Type B pancreatic cell (in vitro differentiated cells): Measurements from ENCODE around the gene ZBTB22. TPM values are rescaled to one million over a fixed set of nuclear protein-coding genes. Genes with fewer than 3 reads are reported as not detected.
A peak's percentile ranks its signal among the peaks of the same experiment; 100 is the strongest.

Experiments
- DNase-seq: peaks from one replicate; pipeline ENCODE4 v3.0.0; 2021; ENCODE audit warnings: mixed read lengths; ENCODE audit not compliant: unreplicated experiment; ENCODE audit errors: extremely low spot score
- H3K27ac Mint-ChIP-seq: 2 replicates; pipeline ENCODE4 v1.8.0; 2021; ENCODE audit warnings: mild to moderate bottlenecking, mixed read lengths
- H3K27me3 Mint-ChIP-seq: 2 replicates; pipeline ENCODE4 v1.8.0; 2021; ENCODE audit warnings: mixed read lengths
- H3K36me3 Mint-ChIP-seq: 2 replicates; pipeline ENCODE4 v1.8.0; 2021; ENCODE audit warnings: mixed read lengths
- H3K4me1 Mint-ChIP-seq: one replicate; pipeline ENCODE4 v1.8.0; 2021; ENCODE audit warnings: mixed read lengths; ENCODE audit not compliant: unreplicated experiment
- H3K4me3 Mint-ChIP-seq: 2 replicates; pipeline ENCODE4 v1.8.0; 2021; ENCODE audit warnings: mild to moderate bottlenecking, mixed read lengths
- H3K9me3 Mint-ChIP-seq: 2 replicates; pipeline ENCODE4 v1.8.0; 2021; ENCODE audit warnings: mixed read lengths
- CTCF ChIP-seq: fragments of 200-600 bp; sonication (generic); conservative IDR thresholded peaks from 2 replicates; pipeline ENCODE4 v1.5.0; 2021; ENCODE audit warnings: antibody characterized with exemption, mild to moderate bottlenecking
- total RNA-seq: library from RNA; stranded (reverse); gene quantifications from 2 replicates; pipeline ENCODE4 v1.2.1, GENCODE V29; 2021; ENCODE audit warnings: low replicate concordance

ZBTB22 gene
- total RNA-seq, 1 donor from 2014 or later = 21.1 TPM

DNA sequence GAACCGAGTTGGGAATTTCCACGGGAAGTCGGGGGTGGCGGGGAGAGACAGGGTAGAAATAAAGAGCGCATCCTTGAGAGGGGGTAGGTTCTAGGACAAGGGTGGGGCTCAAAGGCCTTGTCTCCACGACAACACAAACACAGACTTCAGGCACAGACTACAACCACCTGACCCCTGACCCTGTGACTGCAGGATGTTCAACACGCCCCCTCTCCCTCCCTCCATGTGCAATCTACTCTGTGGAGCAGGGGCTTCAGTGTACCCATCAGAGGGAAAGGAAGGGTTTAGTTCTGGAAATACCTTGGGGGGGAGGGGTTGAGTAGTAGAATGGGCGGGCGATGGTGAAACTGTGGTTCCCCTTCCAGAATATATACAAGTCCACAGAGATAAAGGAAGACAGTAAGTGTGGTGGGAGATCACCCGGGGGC is 3.0 kb downstream of the ZBTB22 start:
- Mint-ChIP-seq H3K27ac (peak overlapping the region; percentile 93), H3K4me1 (peaks cover 41% of the 10 kb centered on the region), H3K4me3 (peak overlapping the region; percentile 100), H3K27me3 (peaks cover 5% of the 10 kb centered on the region), H3K36me3 (peaks cover 5% of the 10 kb centered on the region), H3K9me3 (no peaks in the 10 kb centered on the region)
- TF ChIP-seq CTCF = no peak
- no peak for DNase-seq

GRCh38 chr6:33313709-33314514 is 3.6 kb downstream of the ZBTB22 start, which contains the start of gene TAPBP:
TAPBP (minus strand) TSS chr6:33314078; CDS start chr6:33314041, 37 bp downstream.
- Mint-ChIP-seq H3K4me3 (peak within 1 kb of the TSS; percentile 100), H3K9me3 (no peaks in the 10 kb centered on the region)
- DNase-seq = no peak

GRCh38 chr6:33313105-33313708 is 4.3 kb downstream of the ZBTB22 start:
- Mint-ChIP-seq H3K36me3 (peaks cover 5% of the 10 kb centered on the region), H3K4me1 (peaks cover 29% of the 10 kb centered on the region), H3K9me3 (no peaks in the 10 kb centered on the region), H3K27me3 (peaks cover 5% of the 10 kb centered on the region), H3K4me3 (peak overlapping the region; percentile 100), H3K27ac (peak overlapping the region; percentile 93)
- no peak for TF ChIP-seq CTCF
- DNase-seq = no peak

More at GRCh38 chr6:33313709-33314514, 3.6 kb downstream of the ZBTB22 start, which contains the start of gene TAPBP:
- peaks cover 36% of the 10 kb centered on the region for H3K4me1 Mint-ChIP-seq
- peak within 1 kb of the TSS; percentile 93 for H3K27ac Mint-ChIP-seq
- TF ChIP-seq CTCF = no peak
- peaks cover 5% of the 10 kb centered on the region for H3K27me3 Mint-ChIP-seq
- H3K36me3 Mint-ChIP-seq = peaks cover 5% of the 10 kb centered on the region

GRCh38 chr6:33312361-33313104 is 5.0 kb downstream of the ZBTB22 start:
- no peaks in the 10 kb centered on the region for H3K9me3 Mint-ChIP-seq
- H3K27me3 Mint-ChIP-seq = peaks cover 5% of the 10 kb centered on the region
- peak overlapping the region; percentile 100 for H3K4me3 Mint-ChIP-seq
- H3K36me3 Mint-ChIP-seq = peaks cover 5% of the 10 kb centered on the region
- peaks cover 24% of the 10 kb centered on the region for H3K4me1 Mint-ChIP-seq
- no peak for TF ChIP-seq CTCF
- peak overlapping the region; percentile 93 for H3K27ac Mint-ChIP-seq
- no peak for DNase-seq

GRCh38 chr6:33306356-33306755 is 11.2 kb downstream of the ZBTB22 start:
- H3K9me3 Mint-ChIP-seq = no peaks in the 10 kb centered on the region

More at GRCh38 chr6:33306356-33306755, 11.2 kb downstream of the ZBTB22 start:
- Mint-ChIP-seq H3K27ac (no peak overlapping the region), H3K4me3 (no peak overlapping the region), H3K27me3 (no peaks in the 10 kb centered on the region), H3K36me3 (peaks cover 14% of the 10 kb centered on the region), H3K4me1 (peaks cover 8% of the 10 kb centered on the region)
- TF ChIP-seq CTCF = no peak
- DNase-seq = no peak
